UCSD-AML1 (cell line): ENCODE data around the gene ABCG1.
A peak's percentile ranks its signal among the peaks of the same experiment; 100 is the strongest.

Experiments
- DNase-seq: peaks from one replicate; lab custom pipeline; 2025; ENCODE audit not compliant: unreplicated experiment; lab: John Stamatoyannopoulos, UW

The ABCG1 gene

DNA sequence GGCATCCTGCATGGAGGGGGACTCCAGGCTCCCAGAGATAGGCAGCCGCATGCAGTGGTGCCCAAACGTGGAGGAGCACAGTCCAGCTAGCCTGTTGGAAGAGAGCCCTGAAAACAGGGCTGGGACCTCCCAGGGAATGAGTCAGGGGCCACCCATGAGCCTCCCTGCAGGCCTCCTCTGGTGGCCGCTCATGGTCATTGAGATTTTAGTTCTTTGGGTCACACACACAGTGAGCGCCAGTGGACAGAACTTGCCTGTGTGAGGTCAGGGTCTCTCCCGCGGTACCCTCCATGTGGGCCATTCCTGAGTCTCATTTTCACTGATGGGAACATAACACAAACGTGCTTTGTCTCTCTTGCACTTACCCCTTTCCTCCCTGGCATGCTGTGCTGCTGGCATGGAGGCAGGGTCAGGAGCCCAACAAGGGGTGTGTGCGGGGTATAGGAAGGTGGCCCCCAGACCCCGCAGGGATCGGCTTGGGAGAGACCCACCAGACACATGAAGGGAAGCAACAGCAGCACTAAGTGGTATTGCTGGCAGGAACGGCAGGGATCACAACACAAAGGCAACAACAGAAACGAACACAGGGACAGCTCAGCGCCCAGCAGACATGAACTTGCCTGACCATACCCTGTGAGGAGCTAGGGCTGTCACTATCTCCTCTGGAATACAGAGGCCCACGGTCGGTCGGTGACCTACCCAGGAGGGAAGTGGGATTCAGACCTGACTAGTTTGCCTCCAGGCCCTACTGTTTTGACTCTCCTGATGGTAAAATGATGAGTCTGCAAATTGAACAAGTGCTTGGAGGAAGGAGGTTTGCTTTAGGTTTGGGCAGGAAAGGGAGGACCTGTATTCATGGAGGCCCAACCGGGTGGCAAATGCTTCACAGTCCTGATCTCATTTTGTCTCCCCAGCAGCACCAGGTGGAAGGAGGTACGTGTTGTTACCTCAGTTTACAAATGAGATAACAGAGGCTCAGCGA lies 31.8 kb downstream of the ABCG1 start:
- DNase-seq, result no peak

- DNase-seq, result no peak
Measured at GRCh38 chr21:42251654-42252324, 32.8 kb downstream of the ABCG1 start.

DNA sequence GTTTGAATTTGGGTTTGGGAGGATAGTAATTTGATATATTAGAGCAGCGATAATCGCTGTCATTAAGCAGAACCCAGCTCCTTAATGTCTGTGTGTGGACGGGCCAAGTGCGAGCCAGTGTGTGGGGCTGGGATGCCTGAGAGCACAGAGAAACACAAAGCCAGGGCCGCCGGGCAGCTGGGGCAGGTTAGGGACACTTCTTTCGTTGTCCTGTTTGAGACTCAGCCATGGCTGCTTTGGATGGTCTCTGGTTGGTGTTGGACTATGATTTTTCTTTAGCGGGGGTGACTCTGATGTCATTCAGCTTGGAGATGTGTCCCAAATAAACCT lies 33.4 kb downstream of the ABCG1 start:
- DNase-seq, result no peak

- no peak for DNase-seq
Measured at GRCh38 chr21:42252778-42253340, 33.9 kb downstream of the ABCG1 start.

DNA sequence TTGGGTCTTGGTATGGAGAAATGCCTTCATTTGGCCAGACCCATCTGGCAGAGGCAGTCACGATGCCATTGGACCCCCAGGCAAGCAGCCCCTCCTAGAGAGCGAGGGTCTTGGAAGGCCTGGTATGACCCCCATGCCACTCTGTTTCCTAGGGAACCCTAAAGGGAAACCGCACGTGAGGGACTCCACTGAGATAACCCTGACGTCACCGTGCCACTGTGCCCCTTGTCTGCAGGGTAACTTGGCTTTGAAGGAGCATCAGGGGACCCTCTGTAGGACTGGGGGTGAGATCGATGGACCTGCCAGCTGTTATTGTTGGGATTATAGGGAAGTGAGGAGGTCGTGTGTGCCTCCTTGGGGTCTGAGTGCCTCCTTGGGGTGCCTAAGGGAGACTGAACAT lies 34.5 kb downstream of the ABCG1 start:
- no peak for DNase-seq

DNA sequence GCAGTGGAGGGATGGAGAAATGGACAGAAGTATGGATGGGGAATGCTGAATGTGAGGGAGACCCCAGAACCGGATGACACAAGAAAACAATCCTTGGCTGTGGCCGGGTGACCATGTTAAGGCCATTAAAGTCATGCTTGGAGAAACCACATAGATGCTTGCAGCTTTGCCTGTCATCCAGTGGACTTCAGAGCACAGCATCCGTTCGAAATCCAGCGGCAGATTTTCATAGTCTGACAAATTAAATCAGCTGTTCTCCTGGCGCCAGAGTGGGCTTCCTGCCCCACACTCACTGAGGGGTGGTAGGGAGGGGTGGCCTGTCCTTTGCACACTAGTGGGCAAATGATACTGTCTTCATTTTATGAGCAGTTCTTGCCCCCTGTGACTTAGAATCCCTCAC lies 35.1 kb downstream of the ABCG1 start:
- DNase-seq, result no peak

DNA sequence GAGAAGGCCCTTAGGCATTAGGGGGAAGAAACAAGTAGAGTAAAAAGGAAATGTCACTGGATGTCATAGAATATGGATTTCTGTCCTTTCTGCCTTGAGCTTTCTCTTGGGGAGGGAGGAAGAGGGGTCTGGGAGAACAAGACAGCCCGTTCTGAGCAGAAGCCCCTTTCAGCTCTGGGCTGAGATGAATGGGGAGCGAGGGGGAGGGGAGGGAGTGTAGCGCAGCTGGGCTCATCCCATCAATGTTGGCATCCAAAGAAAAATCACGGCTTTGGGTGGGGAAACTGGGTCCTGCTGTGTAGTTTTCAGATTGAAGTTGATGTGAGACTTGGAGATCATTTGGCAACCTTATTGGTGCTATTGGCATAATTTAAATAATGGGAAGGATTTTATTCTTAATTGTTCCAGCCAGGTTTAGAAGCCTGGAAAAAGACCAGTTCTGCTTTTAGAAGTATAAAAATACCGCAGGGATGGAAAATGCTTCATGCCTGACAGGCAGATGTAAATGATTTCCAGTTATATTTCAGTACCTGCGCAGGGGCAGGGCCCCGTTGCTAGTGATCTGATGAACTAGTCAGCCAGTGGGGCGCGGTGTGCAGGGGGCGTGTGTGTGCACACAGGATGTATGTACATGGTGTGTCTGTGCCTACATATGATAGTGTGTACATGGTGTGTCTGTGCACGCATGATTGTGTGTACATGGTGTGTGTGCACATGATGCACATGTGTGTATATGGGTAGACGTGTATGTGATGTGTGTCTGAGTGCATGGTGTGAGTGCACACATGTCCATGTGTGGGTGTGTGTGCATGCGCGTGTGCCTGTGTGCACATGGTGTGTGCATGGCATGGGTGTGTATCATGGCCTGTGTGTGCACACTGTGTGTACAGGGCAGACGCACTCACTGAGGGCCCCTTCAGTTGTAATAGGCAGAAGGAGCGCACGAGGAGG lies 36.0 kb downstream of the ABCG1 start:
- DNase-seq, result no peak

GRCh38 chr21:42255825-42256224 lies 36.9 kb downstream of the ABCG1 start:
- no peak for DNase-seq

DNA sequence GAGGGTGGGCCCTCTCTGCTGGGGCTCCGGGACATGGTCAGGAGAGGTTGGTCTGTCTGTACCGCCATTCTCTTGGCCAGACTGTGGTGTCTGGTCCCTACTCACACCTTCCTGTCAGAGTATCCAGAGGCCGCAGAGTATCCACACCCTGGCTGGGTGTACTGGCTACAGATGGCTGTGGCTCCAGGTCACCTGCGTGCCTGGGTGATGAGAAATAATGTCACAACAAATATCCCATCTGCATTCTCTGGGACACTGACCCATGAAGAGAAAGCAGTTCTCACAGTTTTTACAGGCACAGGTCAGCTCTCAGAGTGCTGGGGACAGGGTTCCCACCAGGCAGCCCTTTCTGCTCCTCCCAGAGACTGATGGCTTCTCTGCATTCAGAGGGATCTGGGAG lies 37.4 kb downstream of the ABCG1 start:
- no peak for DNase-seq

- no peak for DNase-seq
Measured at GRCh38 chr21:42257091-42257765, 38.3 kb downstream of the ABCG1 start.

DNA sequence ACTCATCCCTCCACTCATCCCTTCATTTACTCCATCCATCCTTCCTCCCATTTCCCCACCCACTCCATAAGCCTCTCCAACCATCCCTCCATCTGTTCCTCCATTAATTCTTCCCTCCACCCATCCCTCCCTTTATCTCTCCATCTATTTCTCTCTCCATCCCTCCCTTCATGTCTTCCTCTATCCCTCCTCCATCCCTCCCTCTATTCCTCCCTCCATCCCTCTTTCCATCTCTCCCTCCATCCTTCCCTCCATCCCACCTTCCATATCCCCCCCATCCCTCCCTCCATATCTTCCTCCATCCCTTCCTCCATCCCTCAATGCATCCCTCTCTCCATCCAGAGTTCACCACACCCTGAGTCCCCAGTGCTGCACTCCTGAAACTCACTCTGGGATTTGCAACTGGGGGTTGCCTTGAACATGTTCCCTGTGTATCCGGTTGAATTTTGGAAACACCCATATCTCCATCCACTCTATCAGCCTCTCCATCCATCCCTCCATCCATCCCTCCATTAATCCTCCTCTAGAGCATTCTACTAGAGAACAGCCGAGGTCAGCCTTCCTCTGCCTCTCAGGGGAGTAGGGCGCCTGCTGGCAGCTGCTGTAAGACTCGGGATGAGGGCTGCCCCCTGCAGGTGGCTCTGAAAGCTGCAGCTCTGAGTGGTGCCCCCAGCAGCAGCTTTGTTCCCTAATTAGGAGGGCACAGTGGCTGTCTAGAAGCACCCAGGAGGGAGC lies 39.4 kb downstream of the ABCG1 start:
- DNase-seq, result peak; percentile 78

GRCh38 chr21:42258885-42259407 lies 40.0 kb downstream of the ABCG1 start:
- DNase-seq, result no peak

DNA sequence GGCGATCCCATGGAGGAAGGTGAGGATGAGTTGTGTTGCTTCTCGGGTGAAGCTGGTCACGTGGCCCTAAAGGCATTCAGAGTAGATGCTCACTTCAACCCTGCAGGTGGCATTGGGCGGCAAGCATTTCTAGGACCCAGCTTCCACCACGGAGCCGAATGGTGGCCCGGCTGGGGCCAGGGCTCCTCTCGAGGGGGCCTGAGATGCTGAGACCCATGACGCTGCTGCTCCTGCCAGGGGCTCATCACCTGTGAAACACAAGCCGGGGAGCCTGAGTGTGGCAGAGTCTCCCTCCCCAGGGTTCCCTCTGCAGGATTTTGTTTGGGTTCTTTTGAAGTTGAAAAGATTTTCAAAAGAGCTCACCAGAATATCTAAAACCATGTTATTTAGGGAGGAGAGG lies 41.2 kb downstream of the ABCG1 start:
- no peak for DNase-seq

GRCh38 chr21:42261829-42262200 lies 42.9 kb downstream of the ABCG1 start:
- DNase-seq, result no peak

DNA sequence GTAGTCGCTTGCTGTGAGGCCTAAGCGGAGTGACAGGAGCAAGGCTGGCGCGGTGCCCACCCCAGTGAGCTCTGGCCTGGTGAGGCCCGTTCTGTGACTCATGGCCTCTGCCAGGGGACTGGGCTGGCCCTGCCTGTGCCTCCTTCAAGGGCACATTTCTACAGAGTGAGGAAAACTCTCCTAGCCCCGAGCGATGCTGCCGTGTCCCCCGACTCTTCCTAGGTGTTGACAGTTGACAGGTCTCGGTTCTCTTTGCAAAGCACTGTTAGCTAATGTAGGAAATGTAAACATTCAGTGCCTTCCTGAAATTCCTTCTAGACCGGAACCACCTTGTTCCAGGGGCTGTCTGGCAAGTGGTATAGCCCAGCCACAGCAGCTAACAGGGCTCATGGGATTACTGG lies 43.9 kb downstream of the ABCG1 start:
- DNase-seq, result peak; percentile 62

GRCh38 chr21:42263591-42264131 lies 44.7 kb downstream of the ABCG1 start:
- peak; percentile 73 for DNase-seq

DNA sequence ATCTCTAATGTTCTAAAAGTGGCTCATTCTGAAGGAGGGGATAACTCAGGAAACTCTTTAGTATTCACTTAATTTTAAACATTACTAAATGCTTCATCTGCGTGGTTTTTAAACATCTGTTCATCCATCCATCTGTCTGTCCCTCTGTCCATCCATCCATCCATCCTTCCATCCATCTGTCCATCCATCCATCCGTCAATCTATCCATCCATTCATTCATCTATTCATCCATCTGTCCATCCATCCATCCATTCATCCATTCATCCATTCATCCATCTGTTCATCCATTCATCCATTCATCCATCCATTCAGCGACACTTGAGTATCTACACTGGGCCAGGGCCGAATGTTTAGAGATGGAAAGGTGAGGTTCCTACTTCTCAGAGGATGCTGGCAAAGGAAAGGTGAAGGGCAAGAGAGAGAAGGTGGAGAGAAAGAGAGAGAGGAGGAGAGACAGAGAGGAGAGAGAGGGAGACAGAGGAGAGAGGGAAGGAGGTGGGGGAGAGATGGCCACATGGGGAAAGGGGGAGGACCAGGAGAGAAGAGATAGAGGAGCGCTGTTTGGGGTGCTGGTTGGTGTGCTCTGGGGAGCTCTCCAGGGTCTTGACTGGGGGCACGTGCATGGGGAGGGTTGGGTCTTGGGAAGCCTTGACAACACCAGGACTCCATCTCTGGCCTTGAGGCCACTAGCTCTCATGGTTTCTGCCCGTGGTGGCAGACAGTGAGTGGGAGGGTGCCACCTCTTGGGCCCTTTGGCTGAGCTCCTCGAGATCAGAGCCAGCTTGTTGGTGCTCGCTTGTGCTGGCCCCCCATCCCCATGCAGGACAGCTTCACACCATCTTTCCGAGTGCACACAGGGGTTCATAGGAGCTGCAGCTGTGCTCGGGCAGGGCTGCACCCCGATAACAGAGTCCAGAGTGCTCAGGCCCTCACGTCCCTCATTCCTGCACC lies 45.6 kb downstream of the ABCG1 start:
- no peak for DNase-seq

GRCh38 chr21:42265231-42265812 lies 46.4 kb downstream of the ABCG1 start:
- no peak for DNase-seq
